Measurements from ENCODE around the gene IQUB. TPM values are rescaled to one million over a fixed set of nuclear protein-coding genes. Genes with fewer than 3 reads are reported as not detected.
A peak's percentile ranks its signal among the peaks of the same experiment; 100 is the strongest.
"Not testable (repeated sequence)": the region's sequence is repeated elsewhere in the genome, so short reads cannot be mapped to it uniquely, and the experiment has no call there.

Gene IQUB
- total and polyA plus RNA-seq, 2 donors (not counting 3 experiments of a cell fraction or from before 2014, with no cell fraction given), result 0.01 TPM; not detected in 1

DNA sequence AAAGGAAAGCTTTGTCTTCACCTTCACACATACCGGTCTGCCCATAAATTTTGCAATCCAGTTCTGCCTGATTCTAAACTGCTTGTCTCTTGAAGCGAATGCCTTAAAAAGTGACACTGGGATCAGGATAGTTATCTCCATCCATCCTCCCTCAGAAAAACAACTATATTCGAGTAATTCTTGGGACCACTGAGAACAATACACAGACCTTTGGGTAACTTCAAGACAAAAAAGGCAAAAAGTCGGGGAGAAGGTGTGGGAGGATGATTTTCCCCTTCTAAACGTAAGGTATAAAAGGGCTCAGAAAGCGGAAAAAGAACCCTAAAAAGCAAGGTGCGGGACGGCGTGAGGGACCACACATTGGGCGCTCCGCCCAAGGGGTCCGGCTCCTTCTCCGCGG is 2.1 kb downstream of the IQUB start:
- H4K20me1 ChIP-seq (replicated peaks; ENCODE audit: control insufficient read depth, extremely low read depth, insufficient read depth, low read length); BruUV-seq (replicated peaks); H3K27ac ChIP-seq (ENCODE audit: insufficient read depth, low read depth, low read length); dilution Hi-C loops (cut with MboI; ENCODE audit: extremely low pct_ligation_motif_present, low sequenced_read_pairs); H3K4me1 ChIP-seq (ENCODE audit: control insufficient read depth, extremely low read depth, insufficient read depth, low read length); H3K9me3 ChIP-seq (replicated peaks; ENCODE audit: control insufficient read depth, insufficient read depth, low read length); H3K9me1 ChIP-seq (replicated peaks; ENCODE audit: control insufficient read depth, extremely low read depth, insufficient read depth, low read length); POLR2A ChIA-PET; H2AFZ ChIP-seq (ENCODE audit: low read depth, low read length); H3K9ac ChIP-seq (replicated peaks; ENCODE audit: extremely low read depth, insufficient read depth, low read length); H3K36me3 ChIP-seq (ENCODE audit: control insufficient read depth in 2 of 2, extremely low read depth in 1 of 2, insufficient read depth in 2 of 2, low read length in 2 of 2); CTCF ChIA-PET; DNase-seq (ENCODE audit: low read depth, low spot score); H3K79me2 ChIP-seq (ENCODE audit: control insufficient read depth, insufficient read depth, low read length): not testable (repeated sequence)
- FAIRE-seq, result peak; percentile 73
- intact Hi-C loops (cut with micrococcal nuclease), result loop anchor here (10.0 kb wide), 2 partner anchors 488 to 728 kb away; no protein-coding TSS in a partner anchor
- TF ChIP-seq EZH2 (IDR thresholded peaks at IDR 0.05; ENCODE audit: borderline replicate concordance, low read depth, low read length, severe bottlenecking), result peak; percentile 50
- Histone ChIP-seq H3K4me3 (replicated peaks in 1 of 3; ENCODE audit: insufficient read depth in 1 of 3, low read depth in 1 of 3, low read length in 3 of 3) (peak overlapping the region in 1 of 3 experiments; percentile 37), H3K4me2 (ENCODE audit: insufficient read depth, low read length) (peak overlapping the region; percentile 8), H3K27me3 (ENCODE audit: control insufficient read depth in 2 of 2, insufficient read depth in 2 of 2, low read length in 2 of 2) (peaks cover 6 to 15% of the 10 kb centered on the region in 2 experiments)

DNA sequence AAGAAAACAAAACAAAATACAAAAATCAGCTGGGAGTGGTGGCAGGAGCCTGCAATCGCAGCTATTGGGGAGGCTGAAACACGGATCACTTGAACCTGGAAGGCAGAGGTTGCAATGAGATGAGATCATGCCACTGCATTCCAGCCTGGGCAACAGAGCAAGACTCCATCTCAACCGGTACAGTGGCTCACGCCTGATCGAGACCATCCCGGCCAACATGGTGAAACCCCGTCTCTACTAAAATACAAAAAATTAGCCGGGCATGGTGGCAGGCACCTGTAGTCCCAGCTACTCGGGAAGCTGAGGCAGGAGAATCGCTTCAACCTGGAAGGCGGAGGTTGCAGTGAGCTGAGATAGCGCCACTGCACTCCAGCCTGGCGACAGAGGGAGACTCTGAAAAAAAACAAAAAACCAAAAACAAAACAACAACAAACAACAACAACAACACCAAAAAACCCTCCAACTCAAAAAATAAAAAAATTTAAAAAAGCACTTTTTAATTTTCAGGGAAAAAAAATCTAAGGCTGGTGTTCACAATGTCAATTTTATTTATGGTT is 4.3 kb downstream of the IQUB start:
- H3K4me1 ChIP-seq (ENCODE audit: control insufficient read depth, extremely low read depth, insufficient read depth, low read length); H3K9me1 ChIP-seq (replicated peaks; ENCODE audit: control insufficient read depth, extremely low read depth, insufficient read depth, low read length); H4K20me1 ChIP-seq (replicated peaks; ENCODE audit: control insufficient read depth, extremely low read depth, insufficient read depth, low read length); H3K79me2 ChIP-seq (ENCODE audit: control insufficient read depth, insufficient read depth, low read length); H2AFZ ChIP-seq (ENCODE audit: low read depth, low read length); BruUV-seq (replicated peaks); H3K36me3 ChIP-seq (ENCODE audit: control insufficient read depth in 2 of 2, extremely low read depth in 1 of 2, insufficient read depth in 2 of 2, low read length in 2 of 2); H3K4me2 ChIP-seq (ENCODE audit: insufficient read depth, low read length); POLR2A ChIA-PET; dilution Hi-C loops (cut with MboI; ENCODE audit: extremely low pct_ligation_motif_present, low sequenced_read_pairs); H3K9ac ChIP-seq (replicated peaks; ENCODE audit: extremely low read depth, insufficient read depth, low read length); DNase-seq (ENCODE audit: low read depth, low spot score); H3K9me3 ChIP-seq (replicated peaks; ENCODE audit: control insufficient read depth, insufficient read depth, low read length); H3K27ac ChIP-seq (ENCODE audit: insufficient read depth, low read depth, low read length); H3K4me3 ChIP-seq (replicated peaks in 1 of 3; ENCODE audit: insufficient read depth in 1 of 3, low read depth in 1 of 3, low read length in 3 of 3); FAIRE-seq: not testable (repeated sequence)
- intact Hi-C loops (cut with micrococcal nuclease), result loop anchor here (10.0 kb wide), 2 partner anchors 485 to 725 kb away; no protein-coding TSS in a partner anchor
- CTCF ChIA-PET, result interaction anchor here (1.2 kb wide), 1 partner anchor 36 kb away, joined by 4 read pairs; no protein-coding TSS in a partner anchor
- peaks cover 6 to 15% of the 10 kb centered on the region in 2 experiments for H3K27me3 ChIP-seq (ENCODE audit: control insufficient read depth in 2 of 2, insufficient read depth in 2 of 2, low read length in 2 of 2)

All from endothelial cell of umbilical vein (primary cell).